ENCODE results near the gene UNC5C.

UNC5C gene

GRCh38 chr4:95439896-95440295 lies 108.9 kb downstream of the UNC5C start:
- H3K4me3 ChIP-seq (ENCODE audit: low read depth in 1 of 5, low read length in 5 of 5): no peak overlapping the region
- H3K36me3 ChIP-seq (ENCODE audit: control insufficient read depth in 5 of 5, insufficient read depth in 5 of 5, low read length in 5 of 5): no peaks in the 10 kb centered on the region
- no peaks in the 10 kb centered on the region for H3K9me3 ChIP-seq (ENCODE audit: control insufficient read depth in 5 of 5, low read length in 5 of 5)
- H3K9ac ChIP-seq (ENCODE audit: low read length in 5 of 5): no peak overlapping the region
- H3K27me3 ChIP-seq (ENCODE audit: control insufficient read depth in 5 of 5, insufficient read depth in 4 of 5, low read length in 5 of 5): no peaks in the 10 kb centered on the region
- H3K4me1 ChIP-seq (ENCODE audit: control insufficient read depth in 5 of 5, insufficient read depth in 5 of 5, low read length in 5 of 5): no peaks in the 10 kb centered on the region
- no peak overlapping the region for H3K27ac ChIP-seq (ENCODE audit: low read depth, low read length)

GRCh38 chr4:95439071-95439470 lies 109.7 kb downstream of the UNC5C start:
- H3K4me1 ChIP-seq (ENCODE audit: control insufficient read depth in 5 of 5, insufficient read depth in 5 of 5, low read length in 5 of 5): no peaks in the 10 kb centered on the region
- H3K9me3 ChIP-seq (ENCODE audit: control insufficient read depth in 5 of 5, low read length in 5 of 5): no peaks in the 10 kb centered on the region
- no peaks in the 10 kb centered on the region for H3K36me3 ChIP-seq (ENCODE audit: control insufficient read depth in 5 of 5, insufficient read depth in 5 of 5, low read length in 5 of 5)
- H3K4me3 ChIP-seq (ENCODE audit: low read depth in 1 of 5, low read length in 5 of 5): no peak overlapping the region
- no peak overlapping the region for H3K27ac ChIP-seq (ENCODE audit: low read depth, low read length)
- H3K9ac ChIP-seq (ENCODE audit: low read length in 5 of 5): no peak overlapping the region
- no peaks in the 10 kb centered on the region for H3K27me3 ChIP-seq (ENCODE audit: control insufficient read depth in 5 of 5, insufficient read depth in 4 of 5, low read length in 5 of 5)

- Histone ChIP-seq H3K4me3 (ENCODE audit: low read depth in 1 of 5, low read length in 5 of 5) (no peak overlapping the region), H3K27ac (ENCODE audit: low read depth, low read length) (no peak overlapping the region), H3K9me3 (ENCODE audit: control insufficient read depth in 5 of 5, low read length in 5 of 5) (no peaks in the 10 kb centered on the region), H3K4me1 (ENCODE audit: control insufficient read depth in 5 of 5, insufficient read depth in 5 of 5, low read length in 5 of 5) (peaks cover 0 to 3% (median 0%) of the 10 kb centered on the region in 5 donors), H3K9ac (ENCODE audit: low read length in 5 of 5) (no peak overlapping the region), H3K27me3 (ENCODE audit: control insufficient read depth in 5 of 5, insufficient read depth in 4 of 5, low read length in 5 of 5) (no peaks in the 10 kb centered on the region), H3K36me3 (ENCODE audit: control insufficient read depth in 5 of 5, insufficient read depth in 5 of 5, low read length in 5 of 5) (no peaks in the 10 kb centered on the region)
These were observed 116.3 kb downstream of the UNC5C start for GRCh38 chr4:95432466-95432865.

GRCh38 chr4:95431678-95432077 lies 117.1 kb downstream of the UNC5C start:
- Histone ChIP-seq H3K9ac (ENCODE audit: low read length in 5 of 5) (no peak overlapping the region), H3K9me3 (ENCODE audit: control insufficient read depth in 5 of 5, low read length in 5 of 5) (no peaks in the 10 kb centered on the region), H3K27ac (ENCODE audit: low read depth, low read length) (no peak overlapping the region), H3K4me1 (ENCODE audit: control insufficient read depth in 5 of 5, insufficient read depth in 5 of 5, low read length in 5 of 5) (peaks cover 0 to 3% (median 0%) of the 10 kb centered on the region in 5 donors), H3K27me3 (ENCODE audit: control insufficient read depth in 5 of 5, insufficient read depth in 4 of 5, low read length in 5 of 5) (no peaks in the 10 kb centered on the region), H3K36me3 (ENCODE audit: control insufficient read depth in 5 of 5, insufficient read depth in 5 of 5, low read length in 5 of 5) (no peaks in the 10 kb centered on the region), H3K4me3 (ENCODE audit: low read depth in 1 of 5, low read length in 5 of 5) (no peak overlapping the region)

- H3K27ac ChIP-seq (ENCODE audit: low read depth, low read length): no peak overlapping the region
- no peak overlapping the region for H3K9ac ChIP-seq (ENCODE audit: low read length in 5 of 5)
- peaks cover 0 to 3% (median 0%) of the 10 kb centered on the region in 5 donors for H3K4me1 ChIP-seq (ENCODE audit: control insufficient read depth in 5 of 5, insufficient read depth in 5 of 5, low read length in 5 of 5)
These were observed 119.4 kb downstream of the UNC5C start for GRCh38 chr4:95429416-95429815.

GRCh38 chr4:95428291-95429070 lies 120.3 kb downstream of the UNC5C start:
- peaks cover 0 to 3% (median 0%) of the 10 kb centered on the region in 5 donors for H3K4me1 ChIP-seq (ENCODE audit: control insufficient read depth in 5 of 5, insufficient read depth in 5 of 5, low read length in 5 of 5)
- no peak overlapping the region for H3K9ac ChIP-seq (ENCODE audit: low read length in 5 of 5)
- no peaks in the 10 kb centered on the region for H3K36me3 ChIP-seq (ENCODE audit: control insufficient read depth in 5 of 5, insufficient read depth in 5 of 5, low read length in 5 of 5)
- H3K9me3 ChIP-seq (ENCODE audit: control insufficient read depth in 5 of 5, low read length in 5 of 5): no peaks in the 10 kb centered on the region
- no peak overlapping the region for H3K4me3 ChIP-seq (ENCODE audit: low read depth in 1 of 5, low read length in 5 of 5)
- no peaks in the 10 kb centered on the region for H3K27me3 ChIP-seq (ENCODE audit: control insufficient read depth in 5 of 5, insufficient read depth in 4 of 5, low read length in 5 of 5)
- H3K27ac ChIP-seq (ENCODE audit: low read depth, low read length): no peak overlapping the region

More at GRCh38 chr4:95429416-95429815, 119.4 kb downstream of the UNC5C start:
- no peaks in the 10 kb centered on the region for H3K27me3 ChIP-seq (ENCODE audit: control insufficient read depth in 5 of 5, insufficient read depth in 4 of 5, low read length in 5 of 5)
- H3K36me3 ChIP-seq (ENCODE audit: control insufficient read depth in 5 of 5, insufficient read depth in 5 of 5, low read length in 5 of 5): no peaks in the 10 kb centered on the region
- H3K9me3 ChIP-seq (ENCODE audit: control insufficient read depth in 5 of 5, low read length in 5 of 5): no peaks in the 10 kb centered on the region
- H3K4me3 ChIP-seq (ENCODE audit: low read depth in 1 of 5, low read length in 5 of 5): no peak overlapping the region

- Histone ChIP-seq H3K9me3 (ENCODE audit: control insufficient read depth in 5 of 5, low read length in 5 of 5) (no peaks in the 10 kb centered on the region), H3K36me3 (ENCODE audit: control insufficient read depth in 5 of 5, insufficient read depth in 5 of 5, low read length in 5 of 5) (no peaks in the 10 kb centered on the region), H3K27me3 (ENCODE audit: control insufficient read depth in 5 of 5, insufficient read depth in 4 of 5, low read length in 5 of 5) (no peaks in the 10 kb centered on the region), H3K9ac (ENCODE audit: low read length in 5 of 5) (no peak overlapping the region), H3K4me3 (ENCODE audit: low read depth in 1 of 5, low read length in 5 of 5) (no peak overlapping the region), H3K27ac (ENCODE audit: low read depth, low read length) (no peak overlapping the region), H3K4me1 (ENCODE audit: control insufficient read depth in 5 of 5, insufficient read depth in 5 of 5, low read length in 5 of 5) (peaks cover 0 to 3% (median 0%) of the 10 kb centered on the region in 5 donors)
These were observed 122.3 kb downstream of the UNC5C start for GRCh38 chr4:95426455-95426854.

- no peaks in the 10 kb centered on the region for H3K36me3 ChIP-seq (ENCODE audit: control insufficient read depth in 5 of 5, insufficient read depth in 5 of 5, low read length in 5 of 5)
- no peak overlapping the region for H3K9ac ChIP-seq (ENCODE audit: low read length in 5 of 5)
- no peaks in the 10 kb centered on the region for H3K4me1 ChIP-seq (ENCODE audit: control insufficient read depth in 5 of 5, insufficient read depth in 5 of 5, low read length in 5 of 5)
- no peaks in the 10 kb centered on the region for H3K9me3 ChIP-seq (ENCODE audit: control insufficient read depth in 5 of 5, low read length in 5 of 5)
- H3K4me3 ChIP-seq (ENCODE audit: low read depth in 1 of 5, low read length in 5 of 5): no peak overlapping the region
- no peak overlapping the region for H3K27ac ChIP-seq (ENCODE audit: low read depth, low read length)
- H3K27me3 ChIP-seq (ENCODE audit: control insufficient read depth in 5 of 5, insufficient read depth in 4 of 5, low read length in 5 of 5): no peaks in the 10 kb centered on the region
These were observed 126.3 kb downstream of the UNC5C start for GRCh38 chr4:95422436-95422835.

GRCh38 chr4:95421869-95422268 lies 126.9 kb downstream of the UNC5C start:
- Histone ChIP-seq H3K4me1 (ENCODE audit: control insufficient read depth in 5 of 5, insufficient read depth in 5 of 5, low read length in 5 of 5) (no peaks in the 10 kb centered on the region), H3K9me3 (ENCODE audit: control insufficient read depth in 5 of 5, low read length in 5 of 5) (no peaks in the 10 kb centered on the region), H3K4me3 (ENCODE audit: low read depth in 1 of 5, low read length in 5 of 5) (no peak overlapping the region), H3K27ac (ENCODE audit: low read depth, low read length) (no peak overlapping the region), H3K36me3 (ENCODE audit: control insufficient read depth in 5 of 5, insufficient read depth in 5 of 5, low read length in 5 of 5) (no peaks in the 10 kb centered on the region), H3K27me3 (ENCODE audit: control insufficient read depth in 5 of 5, insufficient read depth in 4 of 5, low read length in 5 of 5) (no peaks in the 10 kb centered on the region), H3K9ac (ENCODE audit: low read length in 5 of 5) (no peak overlapping the region)

- no peaks in the 10 kb centered on the region for H3K36me3 ChIP-seq (ENCODE audit: control insufficient read depth in 5 of 5, insufficient read depth in 5 of 5, low read length in 5 of 5)
- no peak overlapping the region for H3K27ac ChIP-seq (ENCODE audit: low read depth, low read length)
- no peaks in the 10 kb centered on the region for H3K9me3 ChIP-seq (ENCODE audit: control insufficient read depth in 5 of 5, low read length in 5 of 5)
- H3K4me3 ChIP-seq (ENCODE audit: low read depth in 1 of 5, low read length in 5 of 5): no peak overlapping the region
- no peaks in the 10 kb centered on the region for H3K4me1 ChIP-seq (ENCODE audit: control insufficient read depth in 5 of 5, insufficient read depth in 5 of 5, low read length in 5 of 5)
- no peaks in the 10 kb centered on the region for H3K27me3 ChIP-seq (ENCODE audit: control insufficient read depth in 5 of 5, insufficient read depth in 4 of 5, low read length in 5 of 5)
- no peak overlapping the region for H3K9ac ChIP-seq (ENCODE audit: low read length in 5 of 5)
These were observed 131.2 kb downstream of the UNC5C start for GRCh38 chr4:95417531-95417930.

Data from subcutaneous abdominal adipose tissue (tissue), 5 donors.